Gastrocnemius medialis (tissue), 4 donors: ENCODE results near the gene SYPL2. TPM values are rescaled to one million over a fixed set of nuclear protein-coding genes. Genes with fewer than 3 reads are reported as not detected.

ENCODE experiments used
- ATAC-seq, 2 donors: fragments of 150-250 bp; one replicate each; pipeline ENCODE4 v1.9.1; 2016
- DNase-seq, 2 donors: peaks; one replicate each; pipeline ENCODE4 v3.0.0-alpha.2; 2019
- H3K27ac ChIP-seq, 4 donors: fragments of 200-600 bp; sonication (generic); 1 replicate in 1 of 4; 2 replicates in 3 of 4; pipeline ENCODE4 v1.5.1; 2016 to 2018; ENCODE audit warnings: mild to moderate bottlenecking in 2 of 4, moderate library complexity in 1 of 4
- H3K27me3 ChIP-seq, 3 donors: fragments of 200-600 bp; sonication (generic) in 2 of 3; 1 replicate in 1 of 3; 2 replicates in 2 of 3; pipeline versions ENCODE4 v1.5.1 to v1.6.0; 2016 to 2019; ENCODE audit warnings: mild to moderate bottlenecking in 1 of 3, moderate library complexity in 1 of 3
- H3K36me3 ChIP-seq, 2 donors: fragments of 200-600 bp; sonication (generic) in 1 of 2; one replicate each; pipeline ENCODE4 v1.5.1; 2017 to 2018
- H3K4me1 ChIP-seq, 2 donors: fragments of 200-600 bp; sonication (generic) in 1 of 2; one replicate each; pipeline ENCODE4 v1.5.1; 2016 to 2017; ENCODE audit warnings: mild to moderate bottlenecking in 2 of 2
- H3K4me3 ChIP-seq, 4 donors: fragments of 200-600 bp; sonication (generic) in 3 of 4; 1 replicate in 1 of 4; 2 replicates in 3 of 4; pipeline ENCODE4 v1.5.1; 2016 to 2019; ENCODE audit warnings: mild to moderate bottlenecking in 2 of 4
- H3K9me3 ChIP-seq, 3 donors: fragments of 200-600 bp; sonication (generic) in 2 of 3; 1 replicate in 1 of 3; 2 replicates in 2 of 3; pipeline ENCODE4 v1.5.1; 2016 to 2019
- POLR2A ChIP-seq, 2 donors: fragments of 450-650 bp; IDR thresholded peaks; one replicate each; pipeline ENCODE4 v1.6.1; 2017; ENCODE audit warnings: antibody characterized with exemption in 2 of 2, mild to moderate bottlenecking in 2 of 2, moderate library complexity in 2 of 2
- in situ Hi-C, 4 donors: fragments of 200-750 bp; cut with MboI; loops; one replicate each; pipeline versions ENCODE4 v1.15.0 to v1.8.0; 2017; ENCODE audit warnings: low sequenced_read_pairs in 4 of 4
- intact Hi-C: fragments of 100-400 bp; cut with DNase I; formaldehyde crosslinking; loops from one replicate; pipeline ENCODE4 v1.15.1; 2023; ENCODE audit warnings: low total_unique reads
- total RNA-seq, 4 donors: library from RNA; depleted of rRNA; stranded (reverse); fragments of >200 nt; gene quantifications; one replicate each; pipeline versions ENCODE4 v1.1.0 to v1.2.3, GENCODE V29; 2016
- TF ChIP-seq, protein P1 (sequence below), 5 experiments: fragments of 450-650 bp in 3 of 5; fragments of 200-600 bp in 2 of 5; sonication (generic) in 2 of 5; IDR thresholded peaks in 4 of 5; conservative IDR thresholded peaks in 1 of 5; 1 replicate in 4 of 5; 2 replicates in 1 of 5; pipeline ENCODE4 v1.5.1; 2016 to 2019; ENCODE audit warnings: antibody characterized with exemption in 5 of 5, mild to moderate bottlenecking in 3 of 5, moderate library complexity in 3 of 5

The SYPL2 gene
- total RNA-seq, 4 donors from 2014 or later, result 15.7 to 127 (median 83.7) TPM

DNA sequence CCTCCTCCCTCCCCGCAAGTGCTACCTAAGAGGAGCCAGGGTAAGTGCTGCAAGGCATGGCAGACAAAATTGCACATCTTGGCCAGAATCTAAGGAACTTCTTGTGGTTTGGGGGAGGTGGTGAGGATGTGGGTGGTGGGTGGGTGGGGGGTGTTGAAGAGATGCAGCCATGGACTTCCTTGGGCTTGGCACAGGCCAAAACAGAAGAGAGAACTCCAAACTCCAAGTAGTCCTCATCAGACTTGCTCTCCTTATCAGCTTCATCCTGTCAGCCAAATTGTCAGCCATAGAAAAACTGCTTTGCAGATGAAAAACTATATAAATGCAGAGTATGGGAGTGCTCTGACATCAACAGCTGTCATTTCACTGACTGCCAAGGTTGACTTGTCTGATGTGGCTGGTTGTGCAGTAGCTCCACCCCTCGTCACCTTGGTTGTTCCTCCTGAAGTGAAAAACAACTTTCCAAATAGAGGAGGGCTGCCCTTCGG lies 36.1 kb downstream of the SYPL2 start:
- TF ChIP-seq, protein P1, sequence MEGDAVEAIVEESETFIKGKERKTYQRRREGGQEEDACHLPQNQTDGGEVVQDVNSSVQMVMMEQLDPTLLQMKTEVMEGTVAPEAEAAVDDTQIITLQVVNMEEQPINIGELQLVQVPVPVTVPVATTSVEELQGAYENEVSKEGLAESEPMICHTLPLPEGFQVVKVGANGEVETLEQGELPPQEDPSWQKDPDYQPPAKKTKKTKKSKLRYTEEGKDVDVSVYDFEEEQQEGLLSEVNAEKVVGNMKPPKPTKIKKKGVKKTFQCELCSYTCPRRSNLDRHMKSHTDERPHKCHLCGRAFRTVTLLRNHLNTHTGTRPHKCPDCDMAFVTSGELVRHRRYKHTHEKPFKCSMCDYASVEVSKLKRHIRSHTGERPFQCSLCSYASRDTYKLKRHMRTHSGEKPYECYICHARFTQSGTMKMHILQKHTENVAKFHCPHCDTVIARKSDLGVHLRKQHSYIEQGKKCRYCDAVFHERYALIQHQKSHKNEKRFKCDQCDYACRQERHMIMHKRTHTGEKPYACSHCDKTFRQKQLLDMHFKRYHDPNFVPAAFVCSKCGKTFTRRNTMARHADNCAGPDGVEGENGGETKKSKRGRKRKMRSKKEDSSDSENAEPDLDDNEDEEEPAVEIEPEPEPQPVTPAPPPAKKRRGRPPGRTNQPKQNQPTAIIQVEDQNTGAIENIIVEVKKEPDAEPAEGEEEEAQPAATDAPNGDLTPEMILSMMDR (IDR thresholded peaks at IDR 0.05 in 4 of 5, conservative IDR thresholded peaks at IDR 0.05 in 1 of 5), result no peak
- TF ChIP-seq POLR2A (IDR thresholded peaks at IDR 0.05), result no peak
- Histone ChIP-seq H3K27ac (peak overlapping the region in 1 of 4 donors; percentile 16), H3K36me3 (peaks cover 0 to 8% of the 10 kb centered on the region in 2 donors), H3K4me3 (no peak overlapping the region), H3K4me1 (peaks cover 0 to 19% of the 10 kb centered on the region in 2 donors), H3K27me3 (no peaks in the 10 kb centered on the region), H3K9me3 (no peaks in the 10 kb centered on the region)
- intact Hi-C loops (no loop called here), in situ Hi-C loops (no loop called here)
- DNase-seq, result no peak
- no peak for ATAC-seq

DNA sequence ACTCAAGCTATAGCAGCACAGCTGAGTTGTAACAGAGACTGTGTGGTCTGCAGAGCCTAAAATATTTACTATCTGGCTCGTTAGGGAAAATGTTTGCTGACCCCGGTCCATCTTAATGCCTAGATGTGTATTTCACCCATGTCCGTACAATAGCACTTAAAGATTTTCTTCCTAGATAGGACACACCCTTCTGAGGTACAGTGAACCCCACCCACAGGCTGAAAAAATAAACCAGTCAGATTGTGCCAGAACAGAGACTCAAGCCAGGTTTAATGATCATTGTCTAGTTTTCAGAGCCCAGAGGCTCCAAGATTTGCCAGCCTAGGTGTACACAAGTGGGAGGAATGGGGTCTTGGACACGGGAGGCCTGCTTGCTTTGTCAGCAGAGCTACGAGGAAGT lies 37.6 kb downstream of the SYPL2 start:
- H3K27ac ChIP-seq, result peak overlapping the region in 1 of 4 donors; percentile 34
- TF ChIP-seq POLR2A (IDR thresholded peaks at IDR 0.05), result no peak
- TF ChIP-seq, protein P1 (IDR thresholded peaks at IDR 0.05 in 4 of 5, conservative IDR thresholded peaks at IDR 0.05 in 1 of 5), result no peak
- intact Hi-C loops, result no loop called here
- DNase-seq (no peak), ATAC-seq (no peak)
- no peaks in the 10 kb centered on the region for H3K27me3 ChIP-seq
- peaks cover 0 to 4% of the 10 kb centered on the region in 2 donors for H3K36me3 ChIP-seq
- H3K9me3 ChIP-seq, result no peaks in the 10 kb centered on the region
- H3K4me1 ChIP-seq, result peaks cover 2 to 32% of the 10 kb centered on the region in 2 donors
- in situ Hi-C loops, result no loop called here
- H3K4me3 ChIP-seq, result no peak overlapping the region

DNA sequence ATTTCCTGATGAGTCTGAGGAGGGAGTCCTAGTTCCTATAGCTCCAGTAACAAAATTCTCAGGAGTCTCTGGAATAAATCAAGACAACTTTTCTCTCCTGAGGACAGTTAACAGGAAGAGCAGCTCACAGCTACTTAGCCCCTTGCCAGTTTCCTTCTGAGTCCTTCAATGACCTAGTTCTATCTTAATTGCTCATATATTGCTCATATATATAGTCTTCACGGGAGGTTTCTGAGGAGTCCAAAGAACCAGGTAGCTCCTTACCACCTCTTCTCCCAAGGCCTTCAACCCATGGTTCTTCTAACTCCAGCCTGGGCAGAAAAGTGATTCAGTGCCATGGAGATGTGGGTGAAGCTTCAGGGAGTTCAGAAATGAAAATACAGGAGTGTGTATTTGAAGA lies 38.6 kb downstream of the SYPL2 start:
- intact Hi-C loops (no loop called here), in situ Hi-C loops (no loop called here)
- Histone ChIP-seq H3K36me3 (peaks cover 0 to 4% of the 10 kb centered on the region in 2 donors), H3K27me3 (no peaks in the 10 kb centered on the region), H3K9me3 (no peaks in the 10 kb centered on the region), H3K4me1 (peaks cover 4 to 36% of the 10 kb centered on the region in 2 donors), H3K27ac (no peak overlapping the region), H3K4me3 (no peak overlapping the region)
- ATAC-seq (no peak), DNase-seq (no peak)
- TF ChIP-seq, protein P1 (IDR thresholded peaks at IDR 0.05 in 4 of 5, conservative IDR thresholded peaks at IDR 0.05 in 1 of 5), result no peak
- TF ChIP-seq POLR2A (IDR thresholded peaks at IDR 0.05), result no peak

DNA sequence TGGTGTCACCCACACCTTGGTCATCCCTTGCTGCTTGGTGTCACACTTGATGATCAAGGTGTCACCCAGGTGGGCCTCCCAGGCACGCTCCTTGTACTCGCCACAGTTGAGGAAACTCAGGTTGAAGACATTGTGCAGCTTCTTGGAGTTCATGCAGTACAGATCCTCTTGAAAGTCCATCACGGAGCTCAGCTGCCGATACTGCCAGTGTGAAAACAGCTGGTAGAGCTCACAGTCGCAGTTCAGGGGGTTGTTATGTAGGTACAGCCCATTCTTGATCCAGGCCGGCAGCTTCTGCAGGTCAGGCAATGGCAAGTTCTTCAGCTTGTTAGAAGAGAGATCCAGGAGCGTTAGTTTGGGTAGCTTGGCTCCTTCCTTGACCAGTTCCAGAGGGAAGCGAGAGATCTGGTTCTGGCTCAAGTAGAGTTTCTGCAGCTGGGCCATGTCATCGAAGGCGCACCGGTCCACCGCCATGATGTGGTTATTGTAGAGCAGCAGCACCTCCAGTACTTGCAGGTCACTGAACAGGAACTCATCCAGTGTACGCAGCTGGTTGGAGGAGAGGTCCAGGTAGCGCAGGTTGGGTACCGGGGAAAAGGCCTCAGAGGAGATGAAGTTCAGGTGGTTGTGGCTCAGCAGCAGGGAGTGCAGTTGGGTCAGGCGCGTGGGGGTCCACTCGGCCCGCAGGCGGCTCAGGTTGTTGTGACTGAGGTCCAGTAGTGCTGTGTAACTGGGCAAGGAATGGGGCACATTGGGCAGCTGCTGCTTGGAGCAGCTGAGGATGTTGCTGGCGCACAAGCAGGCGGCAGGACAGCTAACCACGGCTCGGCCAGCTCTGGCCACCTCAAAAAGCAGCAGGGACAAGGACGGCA lies 41.9 kb downstream of the SYPL2 start:
- DNase-seq (no peak), ATAC-seq (peak; percentile 18 to 28)
- TF ChIP-seq POLR2A (IDR thresholded peaks at IDR 0.05), result no peak
- TF ChIP-seq, protein P1 (IDR thresholded peaks at IDR 0.05 in 4 of 5, conservative IDR thresholded peaks at IDR 0.05 in 1 of 5), result no peak
- in situ Hi-C loops, result no loop called here
- no peaks in the 10 kb centered on the region for H3K36me3 ChIP-seq
- peak overlapping the region in 3 of 4 donors; percentile 69 to 88 (median 70) for H3K4me3 ChIP-seq
- H3K27ac ChIP-seq, result peak overlapping the region; percentile 86 to 89 (median 87)
- intact Hi-C loops, result loop anchor here (2.0 kb wide), 1 partner anchor 23 kb away; no protein-coding TSS in a partner anchor
- H3K27me3 ChIP-seq, result no peaks in the 10 kb centered on the region
- H3K9me3 ChIP-seq, result no peaks in the 10 kb centered on the region
- peaks cover 11 to 39% of the 10 kb centered on the region in 2 donors for H3K4me1 ChIP-seq
